Measurements from ENCODE around the gene DDX11. TPM values are rescaled to one million over a fixed set of nuclear protein-coding genes. Genes with fewer than 3 reads are reported as not detected.
"Not testable (repeated sequence)": the region's sequence is repeated elsewhere in the genome, so short reads cannot be mapped to it uniquely, and the experiment has no call there.

Gene DDX11
- total RNA-seq, 1 experiment from 2014 or later, result 17.4 TPM

DNA sequence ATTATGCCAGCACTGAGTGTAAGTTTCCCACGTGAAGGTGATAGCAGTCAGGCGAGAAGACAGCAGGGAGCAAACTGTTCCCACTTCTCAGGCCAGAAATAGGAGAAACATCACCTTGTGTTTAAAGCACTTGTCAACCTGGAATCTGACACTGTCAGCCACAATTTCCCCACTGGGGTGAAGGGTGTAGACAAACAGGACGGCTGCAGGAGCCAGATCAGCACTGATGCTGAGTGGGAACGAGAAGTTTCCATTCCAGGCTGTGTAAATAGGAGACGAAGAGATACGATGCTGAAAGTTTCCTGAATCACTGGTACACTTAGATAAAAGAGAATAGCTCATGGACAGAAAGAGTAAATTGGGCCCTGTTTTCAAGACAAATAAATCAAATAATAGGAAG lies 71.6 kb downstream of the DDX11 start:
- DNase-seq (ENCODE audit: low read depth, low spot score); in situ Hi-C loops (cut with HindIII; ENCODE audit: low pct_unique_long_range_greater_than_20kb, low sequenced_read_pairs): not testable (repeated sequence)

DNA sequence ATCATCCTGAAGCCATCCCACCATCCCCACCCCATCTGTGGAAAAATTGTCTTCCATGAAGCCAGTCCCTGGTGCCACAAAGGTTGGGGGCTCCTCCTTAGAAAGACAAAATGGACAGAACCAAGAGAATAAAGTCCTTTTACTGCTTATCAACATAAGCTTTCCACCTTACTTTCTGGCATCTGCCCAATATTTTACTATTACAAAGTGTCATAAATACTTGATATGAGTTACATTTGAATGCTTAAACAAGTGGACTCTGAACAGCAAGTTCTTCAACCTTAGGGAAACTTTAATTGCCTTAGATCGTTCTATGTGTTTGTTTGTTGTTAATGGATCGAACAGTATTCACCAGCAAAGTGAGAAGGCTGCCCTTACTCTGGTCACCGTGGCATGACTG lies 73.8 kb downstream of the DDX11 start:
- in situ Hi-C loops (cut with HindIII; ENCODE audit: low pct_unique_long_range_greater_than_20kb, low sequenced_read_pairs); DNase-seq (ENCODE audit: low read depth, low spot score): not testable (repeated sequence)

DNA sequence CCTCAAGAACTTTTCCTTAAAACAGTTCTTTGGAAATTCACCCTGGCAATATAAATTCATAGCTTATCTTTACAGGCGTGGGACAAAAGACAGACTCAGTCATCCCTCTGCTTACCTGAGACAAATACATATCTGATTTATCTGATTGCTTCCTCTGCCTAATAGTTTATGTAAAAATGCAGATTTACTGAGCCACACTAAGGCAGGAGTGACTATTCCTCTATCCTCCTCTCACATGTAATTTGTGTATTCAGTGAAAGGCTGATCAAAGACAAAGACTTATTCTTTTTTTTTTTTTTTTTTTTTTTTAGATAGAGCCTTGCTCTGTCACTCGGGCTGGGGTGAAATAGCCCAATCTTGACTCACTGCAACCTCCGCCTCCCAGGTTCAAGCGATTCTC lies 77.1 kb downstream of the DDX11 start:
- in situ Hi-C loops (cut with HindIII; ENCODE audit: low pct_unique_long_range_greater_than_20kb, low sequenced_read_pairs); DNase-seq (ENCODE audit: low read depth, low spot score): not testable (repeated sequence)

Small RNA genes lying within 50 kb of the gene (small RNA-seq; reads per million reads assigned to genes)
- gene RF00072, result 0 to 0.05 reads per million in 2 experiments

Other genes with a start within 250 kb of the DDX11 start
- not detected in 2 replicates for gene TSPAN11, start 147.1 kb upstream of the DDX11 start, total RNA-seq (2014; rRNA removed; shearing (Covaris generic))